ENCODE data around the gene TMPRSS11D. TPM values are rescaled to one million over a fixed set of nuclear protein-coding genes. Genes with fewer than 3 reads are reported as not detected.

Gene TMPRSS11D
- total RNA-seq, 1 donor from 2014 or later = not detected

DNA sequence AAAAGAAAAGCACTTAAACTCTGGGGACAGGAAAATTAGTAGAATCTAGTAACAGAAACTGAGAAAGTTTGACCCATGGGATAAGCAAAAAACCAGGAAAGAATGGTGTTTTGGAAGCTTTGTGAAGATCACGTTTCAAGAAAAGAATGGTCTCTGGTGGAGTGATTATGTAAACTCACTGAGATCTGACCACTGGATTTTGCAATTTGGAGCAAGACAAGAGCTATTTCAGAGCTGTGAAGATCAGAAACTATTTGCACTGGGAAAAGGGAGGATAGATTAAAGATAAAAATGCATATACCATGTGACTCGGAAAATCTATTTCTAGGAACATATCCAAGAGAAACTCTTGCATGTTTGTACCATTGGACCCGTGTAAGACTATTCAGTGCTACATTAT lies 4.3 kb downstream of the TMPRSS11D start:
- H3K27me3 Mint-ChIP-seq = no peaks in the 10 kb centered on the region

DNA sequence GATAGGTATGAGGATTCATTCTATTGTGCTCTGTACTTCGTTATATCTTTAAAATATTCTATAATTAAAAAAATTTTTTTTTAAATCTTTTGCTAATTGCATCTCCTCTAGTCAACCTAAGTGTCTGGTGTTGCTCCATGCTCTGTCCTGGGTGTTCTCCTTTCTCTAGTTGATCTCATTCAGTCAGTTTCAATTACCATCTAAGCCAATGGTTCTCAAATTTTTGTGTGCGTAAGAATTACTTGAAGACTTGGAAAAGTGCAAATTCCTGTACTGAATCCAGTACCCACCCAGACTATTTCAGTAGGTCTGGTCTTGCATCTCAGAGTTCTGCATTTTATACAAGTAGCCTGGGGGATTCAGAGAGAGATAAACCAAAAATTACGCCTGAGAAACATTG lies 6.7 kb downstream of the TMPRSS11D start:
- Mint-ChIP-seq H3K27ac (no peak overlapping the region), H3K4me3 (no peak overlapping the region), H3K9me3 (no peaks in the 10 kb centered on the region), H3K36me3 (no peaks in the 10 kb centered on the region), H3K27me3 (no peaks in the 10 kb centered on the region), H3K4me1 (ENCODE audit: unreplicated experiment) (no peaks in the 10 kb centered on the region)
- TF ChIP-seq, protein P1, sequence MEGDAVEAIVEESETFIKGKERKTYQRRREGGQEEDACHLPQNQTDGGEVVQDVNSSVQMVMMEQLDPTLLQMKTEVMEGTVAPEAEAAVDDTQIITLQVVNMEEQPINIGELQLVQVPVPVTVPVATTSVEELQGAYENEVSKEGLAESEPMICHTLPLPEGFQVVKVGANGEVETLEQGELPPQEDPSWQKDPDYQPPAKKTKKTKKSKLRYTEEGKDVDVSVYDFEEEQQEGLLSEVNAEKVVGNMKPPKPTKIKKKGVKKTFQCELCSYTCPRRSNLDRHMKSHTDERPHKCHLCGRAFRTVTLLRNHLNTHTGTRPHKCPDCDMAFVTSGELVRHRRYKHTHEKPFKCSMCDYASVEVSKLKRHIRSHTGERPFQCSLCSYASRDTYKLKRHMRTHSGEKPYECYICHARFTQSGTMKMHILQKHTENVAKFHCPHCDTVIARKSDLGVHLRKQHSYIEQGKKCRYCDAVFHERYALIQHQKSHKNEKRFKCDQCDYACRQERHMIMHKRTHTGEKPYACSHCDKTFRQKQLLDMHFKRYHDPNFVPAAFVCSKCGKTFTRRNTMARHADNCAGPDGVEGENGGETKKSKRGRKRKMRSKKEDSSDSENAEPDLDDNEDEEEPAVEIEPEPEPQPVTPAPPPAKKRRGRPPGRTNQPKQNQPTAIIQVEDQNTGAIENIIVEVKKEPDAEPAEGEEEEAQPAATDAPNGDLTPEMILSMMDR (conservative IDR thresholded peaks at IDR 0.05) = no peak
- no peak for DNase-seq (ENCODE audit: extremely low spot score, unreplicated experiment)

More for the DNA sequence above, 4.3 kb downstream of the TMPRSS11D start:
- TF ChIP-seq, protein P1 (conservative IDR thresholded peaks at IDR 0.05) = no peak
- no peak for DNase-seq (ENCODE audit: extremely low spot score, unreplicated experiment)
- Mint-ChIP-seq H3K36me3 (no peaks in the 10 kb centered on the region), H3K27ac (no peak overlapping the region), H3K4me1 (ENCODE audit: unreplicated experiment) (no peaks in the 10 kb centered on the region), H3K4me3 (no peak overlapping the region), H3K9me3 (no peaks in the 10 kb centered on the region)

DNA sequence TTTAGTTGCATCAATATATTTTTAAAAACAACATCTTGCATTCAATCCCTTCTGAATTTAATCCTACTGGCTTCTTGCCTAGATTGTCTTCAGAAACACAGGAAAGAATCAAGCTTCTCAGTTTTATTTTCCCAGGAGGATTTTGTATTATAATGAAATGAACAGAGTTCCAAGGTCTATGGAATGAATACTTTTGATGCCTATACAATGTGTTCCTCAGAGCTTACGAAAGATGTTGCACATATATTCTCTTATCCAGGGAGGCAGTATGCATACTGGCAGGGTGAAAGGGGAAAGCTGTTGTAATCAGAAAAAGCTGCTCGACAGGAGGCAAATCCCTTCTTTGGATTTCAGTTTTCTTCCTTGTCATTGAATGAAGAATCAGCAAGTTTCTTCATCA lies 8.8 kb downstream of the TMPRSS11D start:
- Mint-ChIP-seq H3K9me3 (no peaks in the 10 kb centered on the region), H3K27me3 (no peaks in the 10 kb centered on the region), H3K36me3 (no peaks in the 10 kb centered on the region), H3K4me1 (ENCODE audit: unreplicated experiment) (no peaks in the 10 kb centered on the region), H3K4me3 (no peak overlapping the region), H3K27ac (no peak overlapping the region)
- DNase-seq (ENCODE audit: extremely low spot score, unreplicated experiment) = no peak
- TF ChIP-seq, protein P1 (conservative IDR thresholded peaks at IDR 0.05) = no peak

DNA sequence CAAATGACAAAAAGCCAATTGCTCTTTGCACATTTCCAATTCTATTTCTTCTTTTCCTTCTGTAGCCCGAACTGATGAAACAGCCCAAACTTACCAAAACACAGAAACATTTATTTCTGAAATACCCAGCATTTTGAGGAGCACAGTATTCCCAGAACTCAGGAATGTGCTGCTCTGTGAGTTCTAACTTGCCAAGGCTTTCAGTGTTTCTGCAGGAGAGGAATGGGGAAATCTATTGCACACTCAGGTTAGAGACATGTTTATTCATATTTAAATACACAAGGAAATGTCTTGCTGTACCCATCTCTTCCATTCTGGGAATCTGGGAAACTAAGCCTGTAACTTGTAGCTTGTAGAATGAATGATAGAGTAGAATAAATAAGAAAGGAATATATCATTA lies 10.7 kb downstream of the TMPRSS11D start:
- H3K27me3 Mint-ChIP-seq = no peaks in the 10 kb centered on the region

DNA sequence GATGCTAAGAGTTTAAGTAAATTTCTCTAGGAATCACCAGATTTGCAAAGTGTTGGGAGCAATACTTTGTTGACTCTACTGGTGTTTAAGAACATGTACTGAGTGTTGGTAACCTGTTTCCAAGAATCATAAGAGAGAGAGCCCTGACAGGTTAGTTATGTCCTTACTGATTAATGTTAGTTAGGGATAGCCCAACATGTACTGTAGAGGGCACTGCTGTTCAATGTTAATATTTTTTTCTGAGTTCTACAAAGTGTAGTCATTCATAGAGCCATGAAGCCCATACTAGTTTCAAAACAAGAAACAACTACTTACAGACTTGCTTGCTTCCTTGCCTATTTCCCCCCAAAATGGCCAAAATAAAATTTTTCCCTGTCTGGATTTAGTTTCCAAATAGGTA lies 11.9 kb downstream of the TMPRSS11D start:
- TF ChIP-seq, protein P1 (conservative IDR thresholded peaks at IDR 0.05) = peak; percentile 63
- Mint-ChIP-seq H3K27ac (no peak overlapping the region), H3K36me3 (no peaks in the 10 kb centered on the region), H3K27me3 (no peaks in the 10 kb centered on the region), H3K9me3 (no peaks in the 10 kb centered on the region), H3K4me3 (no peak overlapping the region), H3K4me1 (ENCODE audit: unreplicated experiment) (no peaks in the 10 kb centered on the region)
- DNase-seq (ENCODE audit: extremely low spot score, unreplicated experiment) = no peak

More for the DNA sequence above, 10.7 kb downstream of the TMPRSS11D start:
- Mint-ChIP-seq H3K4me3 (no peak overlapping the region), H3K27ac (no peak overlapping the region), H3K9me3 (no peaks in the 10 kb centered on the region), H3K4me1 (ENCODE audit: unreplicated experiment) (no peaks in the 10 kb centered on the region), H3K36me3 (no peaks in the 10 kb centered on the region)
- TF ChIP-seq, protein P1 (conservative IDR thresholded peaks at IDR 0.05) = no peak
- no peak for DNase-seq (ENCODE audit: extremely low spot score, unreplicated experiment)

Data from type B pancreatic cell (in vitro differentiated cells).